Liver (tissue), 3 donors: ENCODE results near the gene BAIAP2L1.

Experiments used
- ATF3 ChIP-seq: IDR thresholded peaks from 2 replicates; pipeline ENCODE4 v1.6.1; 2016; ENCODE audit warnings: antibody characterized with exemption
- CTCF ChIP-seq: fragments of 150-350 bp; IDR thresholded peaks from 2 replicates; pipeline ENCODE4 v1.5.1; 2017; ENCODE audit warnings: improper control_type of control experiment, low read depth, low read length; ENCODE audit not compliant: missing input control
- EGR1 ChIP-seq, 2 donors: IDR thresholded peaks; 2 replicates each; pipeline ENCODE4 v1.6.1; 2016 to 2018; ENCODE audit warnings: antibody characterized with exemption in 2 of 2, low read depth in 2 of 2
- FOXA1 ChIP-seq: IDR thresholded peaks from 2 replicates; pipeline ENCODE4 v1.6.1; 2016; ENCODE audit warnings: antibody characterized with exemption
- GABPA ChIP-seq, 2 donors: IDR thresholded peaks in 1 of 2; conservative IDR thresholded peaks in 1 of 2; 2 replicates each; pipeline ENCODE4 v1.6.1; 2016; ENCODE audit warnings: antibody characterized with exemption in 2 of 2, mild to moderate bottlenecking in 1 of 2, moderate library complexity in 1 of 2
- HNF4A ChIP-seq, 2 donors: conservative IDR thresholded peaks; 2 replicates each; pipeline ENCODE4 v1.6.1; 2016; ENCODE audit warnings: antibody characterized with exemption in 2 of 2, mild to moderate bottlenecking in 2 of 2
- JUND ChIP-seq, 2 donors: IDR thresholded peaks; 2 replicates each; pipeline ENCODE4 v1.6.1; 2016; ENCODE audit warnings: antibody characterized with exemption in 2 of 2
- MAX ChIP-seq: IDR thresholded peaks from 2 replicates; pipeline ENCODE4 v1.6.1; 2016; ENCODE audit warnings: antibody characterized with exemption
- RAD21 ChIP-seq, 2 donors: IDR thresholded peaks; 2 replicates each; pipeline ENCODE4 v1.6.1; 2016; ENCODE audit warnings: antibody characterized with exemption in 2 of 2, mild to moderate bottlenecking in 2 of 2
- REST ChIP-seq: IDR thresholded peaks from 2 replicates; pipeline ENCODE4 v1.6.1; 2016; ENCODE audit warnings: antibody characterized with exemption, mild to moderate bottlenecking
- RXRA ChIP-seq, 2 donors: IDR thresholded peaks; 2 replicates each; pipeline ENCODE4 v1.6.1; 2017 to 2018; ENCODE audit warnings: antibody characterized with exemption in 2 of 2, mild to moderate bottlenecking in 1 of 2
- SP1 ChIP-seq: IDR thresholded peaks from 2 replicates; pipeline ENCODE4 v1.6.1; 2018; ENCODE audit warnings: antibody characterized with exemption, mild to moderate bottlenecking
- TAF1 ChIP-seq: conservative IDR thresholded peaks from 2 replicates; pipeline ENCODE4 v1.6.1; 2016; ENCODE audit warnings: antibody characterized with exemption, mild to moderate bottlenecking
- YY1 ChIP-seq: IDR thresholded peaks from 2 replicates; pipeline ENCODE4 v1.6.1; 2016; ENCODE audit warnings: antibody characterized with exemption, mild to moderate bottlenecking
- donor health status: healthy.
- donor health status: healthy.

GRCh38 chr7:98278936-98279335 is 122.0 kb downstream of the BAIAP2L1 start:
- no peak for TF ChIP-seq CTCF
- TF ChIP-seq SP1, result no peak
- no peak for TF ChIP-seq YY1
- no peak for TF ChIP-seq GABPA (IDR thresholded peaks at IDR 0.05 in 1 of 2, conservative IDR thresholded peaks at IDR 0.05 in 1 of 2)
- TF ChIP-seq TAF1, result no peak
- no peak for TF ChIP-seq RXRA (IDR thresholded peaks at IDR 0.05)
- no peak for TF ChIP-seq MAX
- no peak for TF ChIP-seq HNF4A (conservative IDR thresholded peaks at IDR 0.05)
- TF ChIP-seq JUND (IDR thresholded peaks at IDR 0.05), result no peak
- no peak for TF ChIP-seq REST
- no peak for TF ChIP-seq ATF3
- no peak for TF ChIP-seq EGR1 (IDR thresholded peaks at IDR 0.05; ENCODE audit: low read depth in 2 of 2)
- TF ChIP-seq RAD21 (IDR thresholded peaks at IDR 0.05), result no peak
- TF ChIP-seq FOXA1, result no peak
